Mesenchymal stem cell (in vitro differentiated cells and primary cell): ENCODE results near the gene TMEM204.
A peak's percentile ranks its signal among the peaks of the same experiment; 100 is the strongest.

Experiments used
- DNase-seq: peaks from one replicate; pipeline ENCODE4 v3.0.0-alpha.2; 2013
- H2AFZ ChIP-seq: one replicate; pipeline ENCODE4 v1.6.1; 2013; ENCODE audit warnings: low read depth, mild to moderate bottlenecking, control low read depth, inconsistent platforms, low read length, moderate library complexity
- H2AK5ac ChIP-seq: 2 replicates; pipeline ENCODE4 v1.6.1; 2013; ENCODE audit warnings: low read length, moderate library complexity, mild to moderate bottlenecking, inconsistent platforms; ENCODE audit not compliant: severe bottlenecking
- H2BK120ac ChIP-seq: one replicate; pipeline ENCODE4 v1.6.1; 2013; ENCODE audit warnings: low read depth, mild to moderate bottlenecking, inconsistent platforms, low read length, moderate library complexity
- H2BK12ac ChIP-seq, 2 experiments: one replicate each; pipeline ENCODE4 v1.6.1; 2013; ENCODE audit warnings: inconsistent platforms in 2 of 2, low read length in 2 of 2, mild to moderate bottlenecking in 2 of 2, moderate library complexity in 2 of 2, control low read depth in 1 of 2
- H2BK15ac ChIP-seq: one replicate; pipeline ENCODE4 v1.6.1; 2013; ENCODE audit warnings: mild to moderate bottlenecking, low read depth, inconsistent platforms; ENCODE audit not compliant: poor library complexity, severe bottlenecking
- H2BK5ac ChIP-seq: 2 replicates; pipeline ENCODE4 v1.6.1; 2013; ENCODE audit warnings: low read depth, mild to moderate bottlenecking, low read length, control low read depth, inconsistent platforms; ENCODE audit not compliant: poor library complexity, severe bottlenecking
- H3K14ac ChIP-seq, 2 experiments: one replicate each; pipeline ENCODE4 v1.6.1; 2013; ENCODE audit warnings: inconsistent platforms in 2 of 2, low read length in 2 of 2, control low read depth in 1 of 2, mild to moderate bottlenecking in 1 of 2, moderate library complexity in 1 of 2
- H3K18ac ChIP-seq, 2 experiments: one replicate each; pipeline ENCODE4 v1.6.1; 2013; ENCODE audit warnings: inconsistent platforms in 2 of 2, low read length in 2 of 2, control low read depth in 1 of 2, low read depth in 1 of 2, mild to moderate bottlenecking in 1 of 2
- H3K23ac ChIP-seq, 2 experiments: one replicate each; pipeline ENCODE4 v1.6.1; 2013; ENCODE audit warnings: inconsistent platforms in 2 of 2, low read length in 2 of 2, mild to moderate bottlenecking in 2 of 2, moderate library complexity in 2 of 2, control low read depth in 1 of 2
- H3K27ac ChIP-seq: 2 replicates; pipeline ENCODE4 v1.5.1; 2013; ENCODE audit warnings: mild to moderate bottlenecking, moderate library complexity, low read length, control low read depth, inconsistent platforms; ENCODE audit not compliant: poor library complexity, severe bottlenecking
- H3K27me3 ChIP-seq, 2 experiments: 2 replicates each; pipeline versions ENCODE4 v1.6.1 to v1.7.0; 2013; ENCODE audit warnings: low read length in 2 of 2, mild to moderate bottlenecking in 2 of 2, moderate library complexity in 2 of 2, control low read depth in 1 of 2, inconsistent platforms in 1 of 2; ENCODE audit not compliant: control insufficient read depth in 1 of 2, insufficient read depth in 1 of 2
- H3K36me3 ChIP-seq, 2 experiments: 2 replicates each; pipeline versions ENCODE4 v1.6.1 to v1.7.0; 2013; ENCODE audit warnings: low read length in 2 of 2, control low read depth in 1 of 2, inconsistent platforms in 1 of 2, low read depth in 1 of 2, mild to moderate bottlenecking in 1 of 2; ENCODE audit not compliant: insufficient read depth in 2 of 2, control insufficient read depth in 1 of 2
- H3K4ac ChIP-seq, 2 experiments: one replicate each; pipeline ENCODE4 v1.6.1; 2013; ENCODE audit warnings: inconsistent platforms in 2 of 2, low read length in 2 of 2, mild to moderate bottlenecking in 2 of 2, moderate library complexity in 2 of 2, control low read depth in 1 of 2, low read depth in 1 of 2
- H3K4me1 ChIP-seq: 2 replicates; pipeline ENCODE4 v1.6.1; 2013; ENCODE audit warnings: low read depth, low read length, control low read depth; ENCODE audit not compliant: control insufficient read depth, insufficient read depth
- H3K4me2 ChIP-seq: 2 replicates; pipeline ENCODE4 v1.6.1; 2013; ENCODE audit warnings: low read length, mild to moderate bottlenecking, inconsistent platforms; ENCODE audit not compliant: poor library complexity, severe bottlenecking
- H3K4me3 ChIP-seq, 2 experiments: 2 replicates each; pipeline versions ENCODE4 v1.5.1 to v1.7.0; 2013; ENCODE audit warnings: low read length in 2 of 2, mild to moderate bottlenecking in 2 of 2, control low read depth in 1 of 2, low read depth in 1 of 2; ENCODE audit not compliant: insufficient read depth in 1 of 2
- H3K79me1 ChIP-seq: replicated peaks from 2 replicates; pipeline ENCODE4 v1.6.1; 2013; ENCODE audit warnings: mild to moderate bottlenecking, control low read depth, low read length, inconsistent platforms; ENCODE audit not compliant: poor library complexity, severe bottlenecking
- H3K9ac ChIP-seq: 2 replicates; pipeline ENCODE4 v1.7.0; 2013; ENCODE audit warnings: mild to moderate bottlenecking, low read length, moderate library complexity
- H3K9me3 ChIP-seq: 2 replicates; pipeline ENCODE4 v1.7.0; 2013; ENCODE audit warnings: mild to moderate bottlenecking, low read length; ENCODE audit not compliant: control insufficient read depth
- H4K8ac ChIP-seq: one replicate; pipeline ENCODE4 v1.6.1; 2013; ENCODE audit warnings: inconsistent platforms, mild to moderate bottlenecking, low read length, moderate library complexity
- H4K91ac ChIP-seq: one replicate; pipeline ENCODE4 v1.6.1; 2013; ENCODE audit warnings: mild to moderate bottlenecking, low read length, inconsistent platforms
- WGBS: methylation state at CpG from one replicate; pipeline ENCODE4 v1.1.7; 2013; ENCODE audit warnings: mixed read lengths; 5-methylcytosine and 5-hydroxymethylcytosine counted together

The TMEM204 gene

GRCh38 chr16:1499756-1500464 is 33.6 kb upstream of the TMEM204 start:
- no peak overlapping the region for H2BK5ac ChIP-seq
- H3K79me1 ChIP-seq, result peaks cover 43% of the 10 kb centered on the region
- DNase-seq, result no peak
- H3K36me3 ChIP-seq, result peaks cover 75 to 83% of the 10 kb centered on the region in 2 experiments
- H2BK120ac ChIP-seq, result no peak overlapping the region
- no peak overlapping the region for H3K4ac ChIP-seq
- no peak overlapping the region for H2BK15ac ChIP-seq
- no peak overlapping the region for H3K23ac ChIP-seq
- H3K18ac ChIP-seq, result no peak overlapping the region
- no peak overlapping the region for H3K27ac ChIP-seq
- H3K9ac ChIP-seq, result no peak overlapping the region
- no peak overlapping the region for H2AFZ ChIP-seq
- no peak overlapping the region for H3K14ac ChIP-seq
- H3K9me3 ChIP-seq, result no peaks in the 10 kb centered on the region
- no peak overlapping the region for H4K8ac ChIP-seq
- no peak overlapping the region for H3K4me3 ChIP-seq
- no peak overlapping the region for H2BK12ac ChIP-seq
- H4K91ac ChIP-seq, result no peak overlapping the region
- no peaks in the 10 kb centered on the region for H3K4me1 ChIP-seq
- no peaks in the 10 kb centered on the region for H3K27me3 ChIP-seq
- no peak overlapping the region for H2AK5ac ChIP-seq
- H3K4me2 ChIP-seq, result no peak overlapping the region
- 97% methylated on average over 36 of the region's 36 CpGs for WGBS

- 97% methylated on average over 44 of the region's 44 CpGs for WGBS
Measured at GRCh38 chr16:1500465-1501150, 32.9 kb upstream of the TMEM204 start.

GRCh38 chr16:1501630-1502029 is 31.8 kb upstream of the TMEM204 start:
- Histone ChIP-seq H4K91ac (peak overlapping the region; percentile 70), H2BK15ac (no peak overlapping the region), H3K14ac (no peak overlapping the region), H2AK5ac (no peak overlapping the region), H2BK12ac (no peak overlapping the region), H3K4me2 (no peak overlapping the region), H2AFZ (no peak overlapping the region), H3K9me3 (no peaks in the 10 kb centered on the region), H2BK5ac (no peak overlapping the region), H3K27ac (no peak overlapping the region), H3K9ac (no peak overlapping the region), H3K23ac (no peak overlapping the region), H3K4ac (no peak overlapping the region), H2BK120ac (no peak overlapping the region), H3K36me3 (peaks cover 61 to 83% of the 10 kb centered on the region in 2 experiments), H3K79me1 (peaks cover 36% of the 10 kb centered on the region), H3K27me3 (no peaks in the 10 kb centered on the region), H3K4me3 (no peak overlapping the region), H3K18ac (no peak overlapping the region), H3K4me1 (no peaks in the 10 kb centered on the region), H4K8ac (no peak overlapping the region)
- DNase-seq, result no peak
- 97% methylated on average over 23 of the region's 23 CpGs for WGBS

More at GRCh38 chr16:1500465-1501150, 32.9 kb upstream of the TMEM204 start:
- Histone ChIP-seq H3K9ac (no peak overlapping the region), H3K27me3 (no peaks in the 10 kb centered on the region), H3K9me3 (no peaks in the 10 kb centered on the region), H3K79me1 (peaks cover 38% of the 10 kb centered on the region), H3K4me2 (no peak overlapping the region), H3K4me3 (no peak overlapping the region), H3K4me1 (no peaks in the 10 kb centered on the region), H4K91ac (no peak overlapping the region), H3K18ac (no peak overlapping the region), H2BK5ac (no peak overlapping the region), H2BK12ac (no peak overlapping the region), H4K8ac (no peak overlapping the region), H3K14ac (no peak overlapping the region), H2AFZ (no peak overlapping the region), H3K36me3 (peaks cover 68 to 83% of the 10 kb centered on the region in 2 experiments), H3K27ac (no peak overlapping the region), H2BK15ac (no peak overlapping the region), H3K23ac (no peak overlapping the region), H3K4ac (no peak overlapping the region), H2BK120ac (no peak overlapping the region), H2AK5ac (no peak overlapping the region)
- DNase-seq, result no peak

DNA sequence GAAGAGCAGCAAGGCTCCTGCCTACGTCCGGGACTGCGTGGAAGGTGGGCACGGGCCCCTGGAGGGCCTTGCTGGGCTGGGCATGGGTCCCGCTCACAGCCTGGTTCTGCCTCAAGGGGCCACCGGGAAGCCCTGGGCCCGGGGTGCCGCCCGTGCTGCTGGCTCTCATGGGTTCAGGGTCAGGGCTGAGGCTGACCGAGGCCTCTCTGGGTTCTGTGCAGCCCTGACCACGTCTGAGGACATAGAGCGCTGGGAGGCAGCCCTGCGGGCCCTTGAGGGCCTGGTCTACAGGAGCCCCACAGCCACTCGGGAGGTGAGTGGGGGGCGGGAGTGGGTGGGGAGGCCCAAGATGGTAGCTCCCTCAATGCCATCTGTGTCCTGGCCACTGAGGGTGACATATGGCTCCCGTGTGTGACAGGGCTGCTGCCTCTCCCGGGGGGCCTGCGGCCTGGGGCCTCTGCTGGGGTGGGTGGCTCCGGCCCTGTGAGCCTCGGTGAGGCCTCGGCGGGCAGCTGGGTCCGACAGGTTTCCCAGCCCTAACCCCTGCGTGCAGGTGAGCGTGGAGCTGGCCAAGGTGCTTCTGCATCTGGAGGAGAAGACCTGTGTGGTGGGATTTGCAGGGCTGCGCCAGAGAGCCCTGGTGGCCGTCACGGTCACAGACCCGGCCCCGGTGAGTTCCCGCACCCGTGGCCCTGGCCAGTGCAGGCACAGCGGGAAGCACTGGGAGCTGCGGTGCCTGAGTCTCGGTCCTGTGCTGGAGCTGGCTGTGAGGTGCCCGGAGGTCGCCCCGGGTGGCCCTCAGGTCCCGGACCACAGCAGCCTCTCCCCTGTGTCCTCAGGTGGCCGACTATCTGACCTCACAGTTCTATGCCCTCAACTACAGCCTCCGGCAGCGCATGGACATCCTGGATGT is 31.1 kb upstream of the TMEM204 start:
- peaks cover 34% of the 10 kb centered on the region for H3K79me1 ChIP-seq
- no peak overlapping the region for H3K18ac ChIP-seq
- H3K4me1 ChIP-seq, result no peaks in the 10 kb centered on the region
- no peak overlapping the region for H3K14ac ChIP-seq
- no peak overlapping the region for H4K91ac ChIP-seq
- no peak for DNase-seq
- H3K4me2 ChIP-seq, result no peak overlapping the region
- H3K27ac ChIP-seq, result no peak overlapping the region
- no peak overlapping the region for H2BK15ac ChIP-seq
- no peak overlapping the region for H4K8ac ChIP-seq
- no peak overlapping the region for H2BK5ac ChIP-seq
- no peak overlapping the region for H2AFZ ChIP-seq
- no peak overlapping the region for H3K9ac ChIP-seq
- WGBS, result 98% methylated on average over 36 of the region's 42 CpGs
- no peaks in the 10 kb centered on the region for H3K27me3 ChIP-seq
- H3K9me3 ChIP-seq, result no peaks in the 10 kb centered on the region
- no peak overlapping the region for H2BK12ac ChIP-seq
- no peak overlapping the region for H3K23ac ChIP-seq
- H3K4me3 ChIP-seq, result no peak overlapping the region
- H3K36me3 ChIP-seq, result peaks cover 54 to 83% of the 10 kb centered on the region in 2 experiments
- H2BK120ac ChIP-seq, result no peak overlapping the region
- no peak overlapping the region for H3K4ac ChIP-seq
- H2AK5ac ChIP-seq, result no peak overlapping the region
